ENCODE measurements around the gene AFAP1L2.

Gene AFAP1L2

GRCh38 chr10:114402233-114402632 lies 2.1 kb downstream of the AFAP1L2 start (continued):
- TF ChIP-seq TSHZ2 (CRISPR knock-in tag; IDR thresholded peaks at IDR 0.05) (no peak), TCF4 (CRISPR knock-in tag; IDR thresholded peaks at IDR 0.05; ENCODE audit: borderline replicate concordance) (no peak), ARNTL (CRISPR knock-in tag; IDR thresholded peaks at IDR 0.05; ENCODE audit: borderline replicate concordance, low read depth) (no peak), PPARA (CRISPR knock-in tag; IDR thresholded peaks at IDR 0.05; ENCODE audit: borderline replicate concordance) (no peak), BACH2 (CRISPR knock-in tag; IDR thresholded peaks at IDR 0.05; ENCODE audit: borderline replicate concordance) (no peak), ZNF70 (CRISPR knock-in tag; IDR thresholded peaks at IDR 0.05) (no peak), ZNF565 (CRISPR knock-in tag; conservative IDR thresholded peaks at IDR 0.05; ENCODE audit: low read depth) (no peak), SNAI2 (CRISPR knock-in tag; IDR thresholded peaks at IDR 0.05) (no peak)

DNA sequence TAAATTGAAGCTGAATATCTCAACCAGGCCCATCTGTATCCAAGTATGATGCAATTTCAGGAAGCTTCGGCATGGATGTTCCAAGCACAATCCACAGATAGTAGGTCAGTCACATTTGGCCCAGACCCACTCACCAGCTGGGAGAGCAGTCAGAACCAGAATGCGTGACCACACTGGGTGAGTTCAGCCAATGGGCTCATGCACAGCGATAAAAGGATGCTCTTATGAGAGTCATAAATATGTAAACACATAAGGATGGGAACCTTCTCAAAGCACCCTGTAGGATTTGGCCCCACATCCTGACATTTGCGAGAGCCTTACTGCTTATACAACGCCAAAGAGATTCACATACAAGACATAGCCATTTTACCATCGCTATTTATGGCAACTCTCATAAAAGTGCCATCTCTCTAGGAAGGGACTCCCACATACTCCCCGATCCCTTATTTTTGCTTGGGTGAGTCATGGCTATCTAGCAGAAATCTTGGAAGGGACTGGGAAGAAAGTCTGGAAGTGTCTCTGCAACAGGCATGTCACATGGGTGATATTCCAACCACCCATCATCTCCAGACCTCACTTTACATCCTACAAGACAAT lies 3.0 kb downstream of the AFAP1L2 start:
- TF ChIP-seq GLIS3 (CRISPR knock-in tag; IDR thresholded peaks at IDR 0.05) (no peak), ZNF8 (CRISPR knock-in tag; IDR thresholded peaks at IDR 0.05) (no peak), ESRRG (CRISPR knock-in tag; IDR thresholded peaks at IDR 0.05) (no peak), PPARA (CRISPR knock-in tag; IDR thresholded peaks at IDR 0.05; ENCODE audit: borderline replicate concordance) (no peak), ZNF70 (CRISPR knock-in tag; IDR thresholded peaks at IDR 0.05) (no peak), SNAI2 (CRISPR knock-in tag; IDR thresholded peaks at IDR 0.05) (no peak), ZFP30 (CRISPR knock-in tag; IDR thresholded peaks at IDR 0.05) (no peak), TCF4 (CRISPR knock-in tag; IDR thresholded peaks at IDR 0.05; ENCODE audit: borderline replicate concordance) (no peak), ARNTL (CRISPR knock-in tag; IDR thresholded peaks at IDR 0.05; ENCODE audit: borderline replicate concordance, low read depth) (no peak), CREB5 (CRISPR knock-in tag; IDR thresholded peaks at IDR 0.05; ENCODE audit: low read depth) (no peak), TOX (CRISPR knock-in tag; IDR thresholded peaks at IDR 0.05; ENCODE audit: borderline replicate concordance) (no peak), ZC3H10 (CRISPR knock-in tag; IDR thresholded peaks at IDR 0.05) (no peak), ISL1 (CRISPR knock-in tag; IDR thresholded peaks at IDR 0.05) (no peak), CSDC2 (CRISPR knock-in tag; IDR thresholded peaks at IDR 0.05) (no peak), OSR1 (CRISPR knock-in tag; IDR thresholded peaks at IDR 0.05) (no peak)
- TF ChIP-seq, protein P1, sequence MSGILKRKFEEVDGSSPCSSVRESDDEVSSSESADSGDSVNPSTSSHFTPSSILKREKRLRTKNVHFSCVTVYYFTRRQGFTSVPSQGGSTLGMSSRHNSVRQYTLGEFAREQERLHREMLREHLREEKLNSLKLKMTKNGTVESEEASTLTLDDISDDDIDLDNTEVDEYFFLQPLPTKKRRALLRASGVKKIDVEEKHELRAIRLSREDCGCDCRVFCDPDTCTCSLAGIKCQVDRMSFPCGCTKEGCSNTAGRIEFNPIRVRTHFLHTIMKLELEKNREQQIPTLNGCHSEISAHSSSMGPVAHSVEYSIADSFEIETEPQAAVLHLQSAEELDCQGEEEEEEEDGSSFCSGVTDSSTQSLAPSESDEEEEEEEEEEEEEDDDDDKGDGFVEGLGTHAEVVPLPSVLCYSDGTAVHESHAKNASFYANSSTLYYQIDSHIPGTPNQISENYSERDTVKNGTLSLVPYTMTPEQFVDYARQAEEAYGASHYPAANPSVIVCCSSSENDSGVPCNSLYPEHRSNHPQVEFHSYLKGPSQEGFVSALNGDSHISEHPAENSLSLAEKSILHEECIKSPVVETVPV (CRISPR knock-in tag; IDR thresholded peaks at IDR 0.05): no peak
- ATAC-seq: no peak

GRCh38 chr10:114400091-114400490 lies 4.2 kb downstream of the AFAP1L2 start:
- ATAC-seq: no peak
- TF ChIP-seq BACH2 (CRISPR knock-in tag; IDR thresholded peaks at IDR 0.05; ENCODE audit: borderline replicate concordance) (no peak), POU6F1 (CRISPR knock-in tag; IDR thresholded peaks at IDR 0.05; ENCODE audit: borderline replicate concordance, low read depth) (no peak), ISL1 (CRISPR knock-in tag; IDR thresholded peaks at IDR 0.05) (no peak), OSR1 (CRISPR knock-in tag; IDR thresholded peaks at IDR 0.05) (no peak), TCF4 (CRISPR knock-in tag; IDR thresholded peaks at IDR 0.05; ENCODE audit: borderline replicate concordance) (no peak), RARB (CRISPR knock-in tag; IDR thresholded peaks at IDR 0.05) (no peak), ZC3H10 (CRISPR knock-in tag; IDR thresholded peaks at IDR 0.05) (no peak), SNAI2 (CRISPR knock-in tag; IDR thresholded peaks at IDR 0.05) (no peak), PPARA (CRISPR knock-in tag; IDR thresholded peaks at IDR 0.05; ENCODE audit: borderline replicate concordance) (no peak), ZNF8 (CRISPR knock-in tag; IDR thresholded peaks at IDR 0.05) (no peak), ZFP3 (CRISPR knock-in tag; IDR thresholded peaks at IDR 0.05) (no peak), ESRRG (CRISPR knock-in tag; IDR thresholded peaks at IDR 0.05) (no peak), CREB5 (CRISPR knock-in tag; IDR thresholded peaks at IDR 0.05; ENCODE audit: low read depth) (no peak)
